NT2/D1 (cell line): ENCODE results near the gene NCAN.

ENCODE experiments used
- SUZ12 ChIP-seq: IDR thresholded peaks from 2 replicates; pipeline ENCODE4 v1.6.1; 2011; ENCODE audit not compliant: insufficient read length, insufficient read depth; ENCODE audit errors: extremely low read depth
- YY1 ChIP-seq: IDR thresholded peaks from 2 replicates; pipeline ENCODE4 v1.6.1; 2011; ENCODE audit not compliant: insufficient read length, insufficient read depth
- ZNF274 ChIP-seq: IDR thresholded peaks from 2 replicates; pipeline ENCODE4 v1.6.1; 2011; ENCODE audit warnings: mild to moderate bottlenecking, low read depth, low read length

GRCh38 chr19:19169236-19170052 lies 42.3 kb upstream of the NCAN start:
- TF ChIP-seq ZNF274 = no peak
- no peak for TF ChIP-seq YY1
- no peak for TF ChIP-seq SUZ12
